Testis (tissue), 3 donors: ENCODE results near the gene FGGY. TPM values are rescaled to one million over a fixed set of nuclear protein-coding genes. Genes with fewer than 3 reads are reported as not detected.

Experiments
- DNase-seq: peaks from one replicate; pipeline ENCODE4 v3.0.0-alpha.2; 2019
- H3K27ac ChIP-seq, 2 donors: fragments of 200-600 bp; sonication (generic); one replicate each; pipeline ENCODE4 v1.5.1; 2019
- H3K27me3 ChIP-seq: fragments of 200-600 bp; sonication (generic); one replicate; pipeline ENCODE4 v1.5.1; 2019
- H3K36me3 ChIP-seq: fragments of 200-600 bp; sonication (generic); one replicate; pipeline ENCODE4 v1.5.1; 2017; ENCODE audit warnings: low read depth; ENCODE audit errors: missing control alignments
- H3K4me1 ChIP-seq: fragments of 200-600 bp; sonication (generic); one replicate; pipeline ENCODE4 v1.5.1; 2019
- H3K4me3 ChIP-seq, 2 donors: fragments of 200-600 bp; sonication (generic); one replicate each; pipeline ENCODE4 v1.5.1; 2017 to 2019
- H3K9me3 ChIP-seq: fragments of 200-600 bp; sonication (generic); one replicate; pipeline ENCODE4 v1.5.1; 2017
- CTCF ChIP-seq, 3 experiments: fragments of 450-650 bp in 2 of 3; fragments of 200-600 bp in 1 of 3; sonication (generic) in 1 of 3; IDR thresholded peaks; one replicate each; pipeline ENCODE4 v1.5.1; 2016 to 2019; ENCODE audit warnings: antibody characterized with exemption in 3 of 3, mild to moderate bottlenecking in 2 of 3, moderate library complexity in 1 of 3
- POLR2A ChIP-seq: fragments of 450-650 bp; IDR thresholded peaks from one replicate; pipeline ENCODE4 v1.6.1; 2017; ENCODE audit warnings: antibody characterized with exemption, mild to moderate bottlenecking, moderate library complexity
- WGBS, 2 donors: methylation state at CpG; one replicate each; pipeline ENCODE4 v1.1.5; 2018; 5-methylcytosine and 5-hydroxymethylcytosine counted together
- intact Hi-C: fragments of 100-400 bp; cut with DNase I; formaldehyde crosslinking; loops from one replicate; pipeline ENCODE4 v1.15.1; 2023; ENCODE audit warnings: low total_unique reads
- polyA plus RNA-seq: library from polyadenylated mRNA; stranded (reverse); fragments of 350-450 nt; fragmentation: Illumina TruSeq; extraction: RNeasy Lipid Tissue Mini Kit (QIAGEN cat#74804); gene quantifications from one replicate; pipeline ENCODE4 v1.2.3, GENCODE V29; 2014; ENCODE audit warnings: low read depth, low replicate concordance; ENCODE audit not compliant: insufficient read depth
- total RNA-seq, 2 donors: library from RNA; depleted of rRNA; stranded (reverse); fragments of >200 nt; gene quantifications; one replicate each; pipeline ENCODE4 v1.2.3, GENCODE V29; 2016

The FGGY gene
- total and polyA plus RNA-seq, 3 donors from 2014 or later: 14.6 to 32.8 (median 32.3) TPM

- Histone ChIP-seq H3K36me3 (no peaks in the 10 kb centered on the region), H3K27ac (peak overlapping the region in 1 of 2 donors; percentile 13), H3K4me1 (peaks cover 32% of the 10 kb centered on the region), H3K4me3 (no peak overlapping the region), H3K9me3 (no peaks in the 10 kb centered on the region), H3K27me3 (no peaks in the 10 kb centered on the region)
- intact Hi-C loops: no loop called here
- 78 to 82% methylated on average over 3 of the region's 3 CpGs for WGBS, 2 donors
- DNase-seq: no peak
- TF ChIP-seq CTCF (IDR thresholded peaks at IDR 0.05) (no peak), POLR2A (no peak)
Measured at GRCh38 chr1:59738152-59738551, 441.3 kb downstream of the FGGY start.

DNA sequence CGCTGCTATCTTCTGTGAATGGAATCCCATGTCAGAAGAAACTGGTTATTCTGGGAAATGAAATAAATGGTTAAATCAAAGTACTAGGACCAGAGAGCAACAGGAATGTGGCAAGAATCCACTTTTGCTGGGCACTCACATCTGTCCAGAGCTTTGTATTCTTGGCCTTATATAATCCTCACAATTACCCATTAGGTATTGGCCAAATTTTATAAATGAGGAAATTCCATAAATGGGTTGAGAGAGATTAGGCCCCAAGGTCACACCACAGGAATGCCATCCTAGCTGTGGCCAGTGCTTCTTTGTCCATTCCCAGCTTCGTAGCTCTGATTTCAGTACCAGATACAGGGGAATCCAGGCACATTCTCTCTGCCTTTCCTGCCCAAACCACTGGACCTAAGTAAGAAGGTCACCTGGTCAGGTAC is 441.7 kb downstream of the FGGY start:
- DNase-seq: no peak
- peak overlapping the region in 1 of 2 donors; percentile 13 for H3K27ac ChIP-seq

GRCh38 chr1:59739111-59739510 is 442.2 kb downstream of the FGGY start:
- Histone ChIP-seq H3K27ac (no peak overlapping the region), H3K27me3 (no peaks in the 10 kb centered on the region), H3K9me3 (no peaks in the 10 kb centered on the region), H3K4me3 (no peak overlapping the region), H3K36me3 (no peaks in the 10 kb centered on the region), H3K4me1 (peaks cover 32% of the 10 kb centered on the region)
- intact Hi-C loops: no loop called here
- no peak for DNase-seq
- TF ChIP-seq CTCF (IDR thresholded peaks at IDR 0.05) (no peak), POLR2A (no peak)
- 83 to 90% methylated on average over 2 of the region's 2 CpGs for WGBS, 2 donors

More for the DNA sequence above, 441.7 kb downstream of the FGGY start:
- intact Hi-C loops: no loop called here
- TF ChIP-seq CTCF (IDR thresholded peaks at IDR 0.05): no peak
- no peak for TF ChIP-seq POLR2A
- Histone ChIP-seq H3K36me3 (no peaks in the 10 kb centered on the region), H3K4me3 (no peak overlapping the region), H3K9me3 (no peaks in the 10 kb centered on the region), H3K27me3 (no peaks in the 10 kb centered on the region), H3K4me1 (peaks cover 32% of the 10 kb centered on the region)
- WGBS, 2 donors: 70 to 76% methylated on average over 2 of the region's 2 CpGs

DNA sequence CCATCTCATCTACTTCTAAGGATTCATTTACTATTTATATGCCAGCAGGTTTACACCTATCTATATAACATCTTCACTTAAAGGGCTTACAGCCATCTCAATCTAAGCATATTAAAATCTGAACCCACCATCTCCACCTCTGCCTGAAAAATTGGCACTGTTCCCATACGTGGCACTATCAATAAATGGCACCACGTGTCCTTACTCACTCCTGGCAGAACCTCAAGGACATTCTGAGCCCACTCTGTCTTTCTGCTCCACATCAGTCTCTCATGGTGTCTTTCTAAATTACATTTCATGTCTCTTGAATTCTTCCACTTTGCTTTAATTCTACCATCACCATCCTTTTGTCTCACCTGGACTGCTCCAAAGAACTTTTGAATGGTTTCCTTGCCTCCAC is 445.6 kb downstream of the FGGY start:
- intact Hi-C loops: no loop called here
- TF ChIP-seq POLR2A: no peak
- no peak for TF ChIP-seq CTCF (IDR thresholded peaks at IDR 0.05)
- H3K4me1 ChIP-seq: peaks cover 26% of the 10 kb centered on the region
- peak overlapping the region; percentile 59 to 82 for H3K27ac ChIP-seq
- no peak overlapping the region for H3K4me3 ChIP-seq
- H3K36me3 ChIP-seq: no peaks in the 10 kb centered on the region
- 37 to 49% methylated on average over 2 of the region's 2 CpGs for WGBS, 2 donors
- H3K9me3 ChIP-seq: no peaks in the 10 kb centered on the region
- no peaks in the 10 kb centered on the region for H3K27me3 ChIP-seq
- peak; percentile 23 for DNase-seq

- intact Hi-C loops: no loop called here
- H3K4me3 ChIP-seq: no peak overlapping the region
- no peaks in the 10 kb centered on the region for H3K9me3 ChIP-seq
- 37 to 44% methylated on average over 3 of the region's 3 CpGs for WGBS, 2 donors
- peaks cover 24% of the 10 kb centered on the region for H3K4me1 ChIP-seq
- H3K27ac ChIP-seq: peak overlapping the region; percentile 59 to 82
- TF ChIP-seq POLR2A (no peak), CTCF (IDR thresholded peaks at IDR 0.05) (no peak)
- DNase-seq: peak; percentile 57
- H3K36me3 ChIP-seq: no peaks in the 10 kb centered on the region
- no peaks in the 10 kb centered on the region for H3K27me3 ChIP-seq
Measured at GRCh38 chr1:59743324-59744091, 446.6 kb downstream of the FGGY start.
